BLaER1 (cell line): ENCODE measurements around the gene ARHGEF12.

ENCODE experiments used
- H3K27ac ChIP-seq: shearing (Covaris generic); formaldehyde crosslinking; 2 replicates; pipeline ENCODE4 v1.8.1; 2022
- H3K27me3 ChIP-seq: shearing (Covaris generic); formaldehyde crosslinking; 2 replicates; pipeline ENCODE4 v1.8.1; 2022
- H3K36me3 ChIP-seq: shearing (Covaris generic); formaldehyde crosslinking; 2 replicates; pipeline ENCODE4 v1.8.1; 2022
- H3K4me1 ChIP-seq: shearing (Covaris generic); formaldehyde crosslinking; 2 replicates; pipeline ENCODE4 v1.8.1; 2022
- H3K4me2 ChIP-seq: shearing (Covaris generic); formaldehyde crosslinking; 2 replicates; pipeline ENCODE4 v1.8.1; 2022
- H3K4me3 ChIP-seq: shearing (Covaris generic); formaldehyde crosslinking; 2 replicates; pipeline ENCODE4 v1.8.1; 2022
- H3K9ac ChIP-seq: shearing (Covaris generic); formaldehyde crosslinking; 2 replicates; pipeline ENCODE4 v1.8.1; 2022
- H3K9me3 ChIP-seq: shearing (Covaris generic); formaldehyde crosslinking; 2 replicates; pipeline ENCODE4 v1.8.1; 2022
- H4K20me1 ChIP-seq: shearing (Covaris generic); formaldehyde crosslinking; 2 replicates; pipeline ENCODE4 v1.8.1; 2022
- Cebpa-rat ChIP-seq: shearing (Covaris generic); IDR thresholded peaks from 2 replicates; pipeline ENCODE4 v1.8.1; 2022

The ARHGEF12 gene

DNA sequence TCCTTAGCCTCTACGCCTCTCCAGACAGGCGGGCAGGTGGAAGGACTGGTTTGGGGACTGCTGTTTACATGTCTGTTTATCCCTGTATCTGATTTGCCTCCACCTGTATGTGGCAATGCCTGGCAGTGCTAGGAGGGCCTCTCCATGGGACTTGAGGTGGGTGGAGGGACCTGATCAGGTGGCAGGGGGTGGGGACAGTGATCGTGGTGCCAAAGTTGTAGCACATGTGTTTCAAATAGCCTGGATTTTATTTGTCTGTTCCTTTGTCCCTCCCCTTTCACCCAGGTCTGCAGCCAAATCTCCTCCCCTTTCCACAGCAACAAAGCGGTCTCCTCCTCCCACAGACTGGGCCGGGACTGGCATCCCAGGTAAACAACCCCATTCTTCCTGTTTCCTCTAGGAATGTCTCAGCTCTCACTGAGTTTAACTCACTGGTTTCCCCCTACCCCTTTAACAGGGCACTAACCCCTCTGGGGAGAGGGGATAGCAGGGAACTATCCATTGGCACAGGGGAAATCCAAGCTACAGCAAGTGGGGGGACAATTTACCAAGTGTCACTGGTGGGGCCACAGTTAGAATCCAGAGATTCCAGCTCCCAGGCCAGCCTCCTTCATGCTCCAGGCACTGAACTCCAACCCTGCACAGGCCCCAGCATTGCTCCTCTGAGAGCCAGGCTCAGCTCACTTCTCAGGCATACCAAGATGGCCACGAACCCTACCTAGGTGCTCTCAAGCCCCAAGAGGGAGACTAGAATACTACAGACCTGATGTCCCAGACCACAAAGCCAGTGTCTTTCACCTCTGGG lies 34.0 kb upstream of the ARHGEF12 start:
- Histone ChIP-seq H3K27ac (no peak overlapping the region), H3K36me3 (no peaks in the 10 kb centered on the region), H3K27me3 (no peaks in the 10 kb centered on the region), H4K20me1 (no peaks in the 10 kb centered on the region), H3K9me3 (no peaks in the 10 kb centered on the region), H3K4me2 (no peak overlapping the region), H3K4me1 (no peaks in the 10 kb centered on the region), H3K4me3 (no peak overlapping the region), H3K9ac (no peak overlapping the region)
- no peak for TF ChIP-seq Cebpa-rat

DNA sequence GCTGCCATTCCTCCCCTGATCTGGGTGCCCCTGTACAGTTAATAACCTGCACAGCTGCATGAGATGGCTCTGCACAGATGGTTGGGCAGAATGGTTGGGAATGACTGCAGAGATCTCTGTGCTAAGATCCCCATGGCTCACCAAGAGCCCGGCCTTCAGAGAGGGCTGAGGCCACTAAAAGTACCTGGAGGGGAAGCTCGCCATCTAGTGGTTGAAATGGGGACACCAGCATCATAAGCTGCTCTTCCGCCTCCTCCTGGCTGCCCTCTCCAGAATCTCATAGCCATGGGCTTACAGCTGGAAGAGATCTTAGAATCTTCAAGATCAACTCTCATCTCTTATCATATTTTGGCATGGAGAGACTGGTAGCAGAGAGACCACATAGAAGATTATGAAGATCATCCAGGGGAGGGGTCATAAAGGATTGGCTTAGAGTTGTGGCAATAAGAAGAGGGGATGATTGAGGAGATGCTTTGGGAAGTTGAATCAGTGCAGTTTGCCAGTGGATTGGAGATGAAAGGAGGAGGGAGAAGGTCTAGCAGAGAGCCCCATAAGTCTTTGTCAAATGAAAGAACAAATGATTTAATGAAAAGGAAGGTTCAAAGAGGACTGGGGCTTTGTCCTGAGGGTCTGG lies 33.1 kb upstream of the ARHGEF12 start:
- Histone ChIP-seq H3K4me2 (no peak overlapping the region), H3K4me1 (no peaks in the 10 kb centered on the region), H3K9me3 (no peaks in the 10 kb centered on the region), H3K27ac (no peak overlapping the region), H3K9ac (no peak overlapping the region), H3K27me3 (no peaks in the 10 kb centered on the region), H3K4me3 (no peak overlapping the region), H3K36me3 (no peaks in the 10 kb centered on the region), H4K20me1 (no peaks in the 10 kb centered on the region)
- TF ChIP-seq Cebpa-rat, result no peak

DNA sequence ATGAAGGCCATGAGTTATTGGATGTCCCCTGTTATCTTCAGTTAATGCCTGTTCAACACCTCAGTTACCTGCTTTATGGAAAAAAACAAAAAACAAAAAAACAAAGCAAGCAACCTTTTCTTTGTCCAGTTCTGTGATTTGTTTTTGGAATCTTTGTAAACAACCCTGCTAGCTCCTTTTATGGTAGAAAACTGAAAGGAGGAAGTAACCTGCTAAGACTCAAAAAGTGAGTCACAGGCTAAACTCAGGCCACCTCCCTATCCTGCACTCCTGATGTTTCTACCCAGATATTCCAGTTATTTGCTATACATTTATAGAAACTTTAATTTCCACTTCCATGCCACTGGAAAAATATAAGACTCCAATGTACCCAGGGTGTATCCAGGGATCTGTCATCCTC lies 31.7 kb upstream of the ARHGEF12 start:
- Histone ChIP-seq H3K4me2 (no peak overlapping the region), H4K20me1 (no peaks in the 10 kb centered on the region), H3K4me3 (no peak overlapping the region), H3K27me3 (no peaks in the 10 kb centered on the region), H3K36me3 (no peaks in the 10 kb centered on the region), H3K9me3 (no peaks in the 10 kb centered on the region), H3K9ac (no peak overlapping the region), H3K27ac (no peak overlapping the region), H3K4me1 (peaks cover 2% of the 10 kb centered on the region; the same call in 1 of the 2 replicates)
- TF ChIP-seq Cebpa-rat, result no peak

DNA sequence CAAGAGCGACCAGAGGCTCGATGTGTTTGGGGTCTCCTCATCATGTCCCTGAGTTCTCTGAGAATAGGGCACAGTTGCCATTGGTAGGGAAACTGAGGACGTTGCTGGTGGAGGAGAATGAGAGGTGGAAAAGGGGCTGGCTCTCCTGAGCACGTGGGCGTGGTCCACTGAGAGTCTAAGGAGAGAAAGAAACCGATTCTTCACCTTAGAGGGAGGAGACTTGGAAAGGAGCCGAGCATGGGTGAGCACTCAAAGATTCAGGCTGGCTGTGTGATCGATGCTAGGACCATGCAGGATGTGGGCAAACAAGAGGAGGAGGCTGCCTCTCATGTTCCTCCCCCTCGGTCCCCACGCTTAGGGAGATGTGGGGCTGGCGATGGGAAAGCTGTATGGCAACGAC lies 30.9 kb upstream of the ARHGEF12 start:
- peaks cover 8% of the 10 kb centered on the region; the same call in 1 of the 2 replicates for H3K4me1 ChIP-seq
- H3K9me3 ChIP-seq, result no peaks in the 10 kb centered on the region
- no peaks in the 10 kb centered on the region for H3K36me3 ChIP-seq
- no peak overlapping the region for H3K9ac ChIP-seq
- no peaks in the 10 kb centered on the region for H3K27me3 ChIP-seq
- no peaks in the 10 kb centered on the region for H4K20me1 ChIP-seq
- no peak for TF ChIP-seq Cebpa-rat
- no peak overlapping the region for H3K27ac ChIP-seq
- no peak overlapping the region for H3K4me3 ChIP-seq
- no peak overlapping the region for H3K4me2 ChIP-seq

DNA sequence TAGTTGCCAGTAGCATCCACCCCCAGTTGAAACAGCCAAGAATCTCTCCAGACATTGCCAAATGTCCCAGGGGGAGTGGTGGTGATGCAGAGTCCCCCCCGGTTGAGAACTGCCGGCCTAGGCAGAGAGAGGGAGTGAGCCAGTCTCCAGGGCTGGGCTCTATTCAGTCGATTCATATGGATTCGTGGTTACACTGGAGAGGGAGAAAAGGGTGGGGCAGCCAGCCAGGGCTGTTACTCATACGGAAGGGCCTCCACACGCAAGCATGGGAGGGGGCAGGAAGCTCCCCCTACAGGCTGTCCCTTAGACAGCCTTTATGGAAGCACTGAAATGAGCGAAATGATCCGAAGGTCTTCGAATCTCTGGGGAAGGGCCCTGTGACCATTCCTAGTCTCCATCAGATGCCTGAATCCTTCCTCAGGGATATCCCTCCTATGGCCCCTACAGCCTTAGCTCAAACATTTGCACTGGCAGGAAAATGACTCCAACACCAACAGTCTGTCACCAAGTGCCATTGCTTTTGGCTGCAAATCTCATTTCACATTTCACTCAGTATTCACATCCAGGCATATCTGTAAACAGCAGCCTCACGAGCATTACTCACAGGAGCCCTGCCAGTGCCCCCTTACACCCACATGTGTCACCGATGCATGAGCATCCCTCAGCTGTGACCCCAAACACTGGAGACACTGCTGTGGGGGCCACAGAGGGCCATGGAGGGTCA lies 29.5 kb upstream of the ARHGEF12 start:
- Histone ChIP-seq H3K4me2 (no peak overlapping the region), H3K36me3 (no peaks in the 10 kb centered on the region), H3K4me1 (peaks cover 8% of the 10 kb centered on the region; the same call in 1 of the 2 replicates), H3K27me3 (no peaks in the 10 kb centered on the region), H4K20me1 (no peaks in the 10 kb centered on the region), H3K9ac (no peak overlapping the region), H3K9me3 (no peaks in the 10 kb centered on the region), H3K4me3 (no peak overlapping the region), H3K27ac (no peak overlapping the region)
- TF ChIP-seq Cebpa-rat, result no peak

DNA sequence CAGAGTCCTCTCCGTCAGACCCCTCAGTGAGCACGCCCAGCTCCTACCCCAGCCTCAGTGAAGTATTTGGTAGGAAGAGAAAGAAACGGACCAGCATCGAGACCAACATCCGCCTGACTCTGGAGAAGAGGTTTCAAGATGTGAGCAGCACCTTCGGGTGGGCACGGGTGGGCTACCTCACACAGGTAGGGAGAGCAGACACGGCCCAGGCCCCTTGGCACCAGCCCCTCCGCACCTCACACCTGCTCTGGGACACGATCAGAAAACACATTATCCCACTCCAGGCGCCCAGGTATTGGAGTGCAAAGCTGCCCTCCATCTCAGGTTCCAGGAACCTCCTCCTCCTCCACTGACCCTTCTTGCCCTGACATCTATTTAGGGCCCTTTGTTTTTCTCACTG lies 28.7 kb upstream of the ARHGEF12 start:
- H3K4me2 ChIP-seq, result no peak overlapping the region
- H3K9me3 ChIP-seq, result no peaks in the 10 kb centered on the region
- no peak overlapping the region for H3K4me3 ChIP-seq
- no peak for TF ChIP-seq Cebpa-rat
- no peak overlapping the region for H3K9ac ChIP-seq
- H3K36me3 ChIP-seq, result no peaks in the 10 kb centered on the region
- no peaks in the 10 kb centered on the region for H3K27me3 ChIP-seq
- H3K27ac ChIP-seq, result no peak overlapping the region
- H3K4me1 ChIP-seq, result peaks cover 8% of the 10 kb centered on the region; the same call in 1 of the 2 replicates
- no peaks in the 10 kb centered on the region for H4K20me1 ChIP-seq

DNA sequence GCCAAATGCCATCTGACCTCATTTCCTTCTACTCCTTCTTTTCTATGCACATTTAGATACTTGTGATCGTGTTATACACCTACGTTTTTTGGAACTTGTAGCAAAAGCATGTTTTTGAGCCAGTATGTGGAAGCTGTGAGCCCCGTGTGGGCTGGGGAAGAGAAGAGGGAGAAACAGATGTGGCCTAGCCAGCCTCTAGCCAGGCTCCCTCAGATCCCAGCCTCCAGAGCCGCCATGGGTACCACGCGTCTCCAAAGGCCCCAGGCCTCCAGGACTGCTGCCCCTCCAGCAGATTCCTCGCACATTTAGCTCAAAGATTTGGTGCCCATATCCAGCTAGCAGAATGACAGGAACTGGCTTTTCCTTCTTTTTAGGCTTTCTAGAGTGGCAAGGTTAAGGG lies 28.1 kb upstream of the ARHGEF12 start:
- Histone ChIP-seq H3K9ac (no peak overlapping the region), H4K20me1 (no peaks in the 10 kb centered on the region), H3K4me1 (peaks cover 8% of the 10 kb centered on the region; the same call in 1 of the 2 replicates), H3K4me3 (no peak overlapping the region), H3K27me3 (no peaks in the 10 kb centered on the region), H3K9me3 (no peaks in the 10 kb centered on the region), H3K4me2 (no peak overlapping the region), H3K36me3 (no peaks in the 10 kb centered on the region), H3K27ac (no peak overlapping the region)
- no peak for TF ChIP-seq Cebpa-rat

DNA sequence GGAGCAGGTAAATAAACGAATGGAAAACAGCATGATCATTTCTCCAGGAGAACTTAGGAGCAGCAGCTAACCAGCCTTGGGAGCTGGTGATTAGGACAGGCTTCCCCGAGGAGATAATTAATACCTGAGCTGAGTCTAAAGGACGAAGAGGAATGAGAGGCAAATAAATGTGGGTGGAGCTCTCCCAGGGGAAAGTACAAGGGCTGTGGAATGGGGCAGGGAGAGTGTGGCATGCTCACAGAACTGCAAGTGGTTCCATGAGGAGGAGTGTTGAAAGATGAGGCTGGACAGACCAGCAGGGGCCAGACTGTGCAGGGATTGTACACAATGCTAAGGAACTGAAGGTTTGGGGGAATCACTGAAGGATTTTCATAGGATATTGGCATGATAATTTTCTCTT lies 25.3 kb upstream of the ARHGEF12 start:
- no peak overlapping the region for H3K4me2 ChIP-seq
- peaks cover 8% of the 10 kb centered on the region; the same call in 1 of the 2 replicates for H3K4me1 ChIP-seq
- H3K4me3 ChIP-seq, result no peak overlapping the region
- H3K9ac ChIP-seq, result no peak overlapping the region
- no peak for TF ChIP-seq Cebpa-rat
- H3K27ac ChIP-seq, result no peak overlapping the region
- H4K20me1 ChIP-seq, result no peaks in the 10 kb centered on the region
- H3K9me3 ChIP-seq, result no peaks in the 10 kb centered on the region
- H3K36me3 ChIP-seq, result no peaks in the 10 kb centered on the region
- no peaks in the 10 kb centered on the region for H3K27me3 ChIP-seq

DNA sequence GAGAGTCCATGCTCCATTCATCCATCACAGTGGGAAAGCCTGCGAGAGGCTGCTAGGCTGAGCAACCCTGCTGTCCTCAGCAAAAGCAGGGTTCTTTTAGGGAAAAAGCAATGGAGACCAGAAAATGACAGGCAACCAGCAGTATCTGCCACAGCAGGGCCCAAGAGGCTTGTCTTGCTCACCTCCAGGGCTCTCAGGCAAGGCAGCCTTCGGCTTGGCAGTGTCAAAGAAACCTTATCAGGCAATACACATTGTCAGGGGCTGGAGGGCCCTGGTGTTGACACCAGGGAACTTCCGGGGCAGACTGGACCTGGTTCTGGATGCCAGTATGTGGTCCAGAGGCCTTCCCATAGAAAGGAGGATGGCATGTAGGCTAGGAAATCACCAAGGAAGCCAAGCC lies 21.4 kb upstream of the ARHGEF12 start:
- no peak overlapping the region for H3K9ac ChIP-seq
- H3K9me3 ChIP-seq, result no peaks in the 10 kb centered on the region
- H4K20me1 ChIP-seq, result no peaks in the 10 kb centered on the region
- peaks cover 18% of the 10 kb centered on the region for H3K4me1 ChIP-seq
- H3K4me3 ChIP-seq, result no peak overlapping the region
- H3K4me2 ChIP-seq, result no peak overlapping the region
- no peaks in the 10 kb centered on the region for H3K36me3 ChIP-seq
- no peaks in the 10 kb centered on the region for H3K27me3 ChIP-seq
- H3K27ac ChIP-seq, result no peak overlapping the region
- no peak for TF ChIP-seq Cebpa-rat
